Measurements from ENCODE around the gene CCDC85B.

Gene CCDC85B

DNA sequence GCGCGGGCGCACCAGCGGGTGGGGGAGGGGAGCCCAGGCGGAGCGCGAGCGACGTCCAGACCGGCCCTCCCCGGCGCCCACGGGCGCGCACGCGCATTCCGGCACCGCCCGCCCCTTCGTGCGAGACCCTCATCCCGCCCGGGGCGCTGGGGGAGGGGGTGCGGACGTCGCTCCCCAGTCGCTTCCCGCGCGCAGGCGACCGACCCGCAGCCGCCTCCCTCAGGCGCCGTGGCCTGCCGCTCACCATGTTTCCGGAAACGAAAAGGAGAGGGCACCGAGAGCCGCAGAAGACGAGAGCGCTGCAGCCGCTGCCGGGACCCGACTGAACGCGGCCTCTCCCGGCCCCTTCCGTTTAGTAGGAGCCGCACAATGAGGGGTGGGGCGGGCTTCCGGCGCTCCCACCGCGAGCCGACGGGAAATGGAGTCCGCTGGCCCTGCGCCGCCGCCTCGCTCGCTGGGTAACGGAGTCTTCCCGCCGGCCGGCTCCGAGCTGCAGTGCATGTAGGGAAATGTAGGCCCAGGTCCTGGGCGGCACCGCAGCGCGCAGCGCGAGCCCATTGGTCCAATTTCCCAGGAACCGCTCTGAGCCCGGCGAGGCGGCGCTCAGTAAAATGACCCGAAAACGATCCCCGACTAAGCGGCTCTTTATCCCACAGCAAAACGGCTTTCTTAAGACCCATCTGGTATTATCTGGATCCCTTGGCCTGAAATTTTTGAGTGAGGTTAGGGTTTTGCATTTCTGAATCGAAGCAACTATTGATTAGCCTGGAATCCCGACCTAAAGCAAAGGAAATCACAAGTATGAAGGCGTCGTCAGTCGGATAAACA, 32.4 kb upstream of the CCDC85B start, which contains the start of gene CFL1:
CFL1 (minus strand) TSS at position 328 of the 828 bp plus-strand sequence; CDS start at position 247, 81 bp downstream.
- peak; percentile 99 for DNase-seq

DNA sequence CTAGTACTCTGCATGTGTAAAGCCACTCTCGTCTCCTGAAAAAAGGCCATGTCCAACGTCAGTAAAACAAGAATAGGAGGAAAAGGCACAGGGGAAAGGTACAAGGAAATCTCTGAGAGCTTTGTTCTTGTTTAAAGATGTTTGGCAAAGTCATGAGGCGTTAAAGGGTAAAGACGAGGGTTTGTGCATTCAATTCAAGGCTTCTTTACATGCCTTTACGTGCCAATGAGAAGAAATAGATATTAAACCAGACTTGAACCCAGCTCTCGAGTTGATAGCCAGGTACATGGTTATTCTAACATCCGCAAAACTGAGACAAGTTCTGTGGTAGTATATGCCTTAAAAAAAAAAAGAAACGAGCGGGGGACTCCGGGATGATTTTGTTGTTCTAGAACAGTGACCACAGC, 31.8 kb upstream of the CCDC85B start:
- no peak for DNase-seq

DNA sequence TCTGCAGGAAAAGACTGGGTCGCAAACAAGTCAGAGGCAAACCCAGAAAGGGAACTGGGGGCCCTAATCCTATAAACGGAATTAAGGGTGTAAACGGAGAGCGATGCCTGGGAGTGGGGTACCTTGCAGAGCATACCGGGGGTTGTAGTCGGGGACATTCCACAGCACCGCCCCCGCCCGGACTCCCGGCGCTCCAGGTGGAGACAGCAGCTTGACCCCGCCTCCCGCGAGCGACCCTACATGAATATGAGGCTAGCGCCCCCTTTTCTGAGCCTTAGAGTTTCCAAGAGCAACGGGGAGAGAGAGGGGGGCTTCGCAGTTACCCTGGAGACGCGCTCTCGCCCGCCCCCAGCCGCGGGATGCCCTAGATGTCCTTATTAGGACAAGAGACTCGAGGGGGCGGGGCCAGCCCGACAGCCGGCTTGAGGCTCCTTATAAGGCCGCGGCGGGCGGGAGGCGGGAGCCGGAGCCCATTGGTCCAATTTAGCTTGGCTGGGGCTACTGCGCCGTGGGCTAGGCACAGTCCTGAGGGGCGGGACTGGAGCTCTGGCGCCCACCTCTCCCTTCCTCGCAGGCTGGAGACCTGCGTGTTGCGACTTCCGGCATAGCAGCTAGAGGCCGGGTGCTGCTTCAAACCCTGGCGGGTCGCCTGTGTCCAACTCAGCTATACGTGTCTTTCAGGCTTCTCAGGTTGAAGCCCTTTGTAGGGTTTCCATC, 31.2 kb upstream of the CCDC85B start:
- peak; percentile 100 for DNase-seq

DNA sequence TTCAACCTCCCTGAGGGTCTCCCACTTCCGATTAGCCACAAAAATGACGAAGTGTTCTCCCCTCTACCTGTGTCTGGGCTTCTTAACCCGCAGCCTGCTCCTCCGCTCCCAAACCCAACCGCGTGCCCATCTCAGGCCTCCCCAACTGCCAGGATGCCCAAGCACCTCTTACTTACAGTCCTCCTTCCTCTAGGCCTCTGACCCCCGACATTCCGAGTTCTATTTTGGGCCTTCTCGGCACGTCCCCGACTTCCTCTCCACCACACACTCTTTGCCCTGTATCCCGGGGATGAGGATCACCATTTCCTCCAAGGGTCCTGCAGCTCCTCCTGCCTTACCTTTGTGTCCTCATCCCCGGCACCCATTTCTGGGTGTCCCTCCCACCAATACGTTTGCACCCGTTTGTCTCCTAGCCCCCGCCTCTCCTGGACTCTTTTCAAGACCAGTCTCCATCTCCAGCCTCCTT, 30.6 kb upstream of the CCDC85B start:
- peak; percentile 56 for DNase-seq

DNA sequence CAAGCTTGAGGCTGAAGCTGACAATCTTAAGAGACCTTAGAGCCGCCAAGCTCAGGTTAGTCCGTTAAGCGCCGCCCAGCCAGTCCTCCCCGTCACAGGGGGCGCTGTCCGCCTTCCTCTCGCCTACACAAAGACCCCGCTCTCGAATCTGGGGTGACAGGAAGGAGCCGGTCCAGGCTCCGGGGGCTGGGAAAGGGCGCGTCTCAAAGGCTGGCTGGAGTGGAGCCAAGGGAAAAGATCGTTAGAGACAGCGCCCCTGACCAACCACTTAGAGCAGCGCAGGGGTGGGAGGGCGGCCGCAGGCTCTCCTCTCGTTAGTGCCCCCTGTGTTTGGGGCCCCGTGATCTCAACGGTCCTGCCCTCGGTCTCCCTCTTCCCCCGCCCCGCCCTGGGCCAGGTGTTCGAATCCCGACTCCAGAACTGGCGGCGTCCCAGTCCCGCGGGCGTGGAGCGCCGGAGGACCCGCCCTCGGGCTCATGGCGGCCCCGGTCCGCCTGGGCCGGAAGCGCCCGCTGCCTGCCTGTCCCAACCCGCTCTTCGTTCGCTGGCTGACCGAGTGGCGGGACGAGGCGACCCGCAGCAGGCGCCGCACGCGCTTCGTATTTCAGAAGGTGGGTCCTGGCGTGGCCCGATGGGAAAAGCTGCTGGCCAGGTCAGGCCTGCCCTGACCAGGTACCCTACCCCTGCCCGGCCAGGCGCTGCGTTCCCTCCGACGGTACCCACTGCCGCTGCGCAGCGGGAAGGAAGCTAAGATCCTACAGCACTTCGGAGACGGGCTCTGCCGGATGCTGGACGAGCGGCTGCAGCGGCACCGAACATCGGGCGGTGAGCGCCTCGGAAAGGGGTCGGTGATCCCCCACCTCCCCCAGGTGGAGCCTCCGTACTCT, 30.0 kb upstream of the CCDC85B start, which contains the start of gene MUS81:
MUS81 (plus strand) TSS at position 156 of the 887 bp plus-strand sequence; CDS start at position 477, 321 bp downstream.
- peak; percentile 97 for DNase-seq

DNA sequence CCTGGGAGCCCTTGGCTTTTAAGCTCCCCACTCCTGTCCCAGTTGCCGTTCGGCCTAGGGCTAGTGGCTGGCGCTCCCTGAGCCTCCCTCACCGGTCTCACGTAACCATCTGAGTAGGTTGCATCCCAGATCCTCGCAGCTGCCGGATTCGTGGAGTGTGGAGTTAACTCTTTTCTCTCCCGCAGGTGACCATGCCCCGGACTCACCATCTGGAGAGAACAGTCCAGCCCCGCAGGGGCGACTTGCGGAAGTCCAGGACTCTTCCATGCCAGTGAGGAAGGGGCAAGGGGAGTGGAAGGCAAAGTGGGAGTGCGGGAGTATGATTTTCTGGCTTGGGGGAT, 29.3 kb upstream of the CCDC85B start:
- DNase-seq, result no peak

DNA sequence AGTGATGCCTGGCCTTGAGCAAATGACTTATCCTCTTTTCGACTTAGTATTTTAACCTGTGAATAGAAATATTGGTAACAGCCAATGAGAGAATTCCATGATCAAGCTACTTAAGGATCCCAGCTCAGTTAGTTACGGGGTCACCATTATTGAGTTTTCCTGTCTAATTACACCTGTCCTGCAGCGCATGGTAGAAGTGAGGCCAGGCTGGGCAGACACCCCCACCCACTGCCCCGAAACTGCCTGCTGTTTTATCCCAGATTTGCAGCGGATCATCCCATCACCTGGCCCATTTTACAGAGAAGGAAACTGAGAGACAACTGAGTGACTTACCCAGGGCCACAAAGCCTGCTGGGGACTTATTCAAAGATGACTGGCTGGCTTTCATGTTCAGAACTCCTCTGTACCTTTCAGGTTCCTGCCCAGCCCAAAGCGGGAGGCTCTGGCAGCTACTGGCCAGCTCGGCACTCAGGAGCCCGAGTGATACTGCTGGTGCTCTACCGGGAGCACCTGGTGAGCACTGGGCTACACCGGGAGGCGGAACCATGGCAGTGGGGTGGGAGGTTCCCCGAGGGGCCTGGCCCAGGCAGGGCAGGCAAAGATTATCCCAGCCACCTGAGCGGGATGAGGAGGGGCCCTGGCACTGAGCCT, 28.8 kb upstream of the CCDC85B start:
- DNase-seq, result no peak

DNA sequence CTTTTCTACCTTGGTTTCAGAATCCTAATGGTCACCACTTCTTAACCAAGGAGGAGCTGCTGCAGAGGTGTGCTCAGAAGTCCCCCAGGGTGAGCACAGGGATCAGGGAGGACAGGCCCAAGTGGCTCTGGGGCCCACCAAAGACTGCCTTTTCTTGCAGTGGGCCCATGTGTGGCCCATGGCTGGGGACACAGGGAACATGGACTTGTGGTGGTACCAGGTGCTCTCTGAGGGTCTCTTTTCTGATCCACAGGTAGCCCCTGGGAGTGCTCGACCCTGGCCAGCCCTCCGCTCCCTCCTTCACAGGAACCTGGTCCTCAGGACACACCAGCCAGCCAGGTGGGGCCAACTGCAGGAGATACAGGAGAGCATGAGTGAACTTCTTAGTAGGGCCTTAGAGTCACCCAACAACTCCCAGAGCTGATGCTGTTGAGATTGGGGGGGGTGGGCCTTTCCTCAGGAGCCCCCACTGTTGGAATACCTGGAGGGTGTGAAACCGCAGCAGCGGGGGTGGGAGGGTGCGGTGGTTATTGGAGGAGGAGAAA, 28.2 kb upstream of the CCDC85B start:
- no peak for DNase-seq

DNA sequence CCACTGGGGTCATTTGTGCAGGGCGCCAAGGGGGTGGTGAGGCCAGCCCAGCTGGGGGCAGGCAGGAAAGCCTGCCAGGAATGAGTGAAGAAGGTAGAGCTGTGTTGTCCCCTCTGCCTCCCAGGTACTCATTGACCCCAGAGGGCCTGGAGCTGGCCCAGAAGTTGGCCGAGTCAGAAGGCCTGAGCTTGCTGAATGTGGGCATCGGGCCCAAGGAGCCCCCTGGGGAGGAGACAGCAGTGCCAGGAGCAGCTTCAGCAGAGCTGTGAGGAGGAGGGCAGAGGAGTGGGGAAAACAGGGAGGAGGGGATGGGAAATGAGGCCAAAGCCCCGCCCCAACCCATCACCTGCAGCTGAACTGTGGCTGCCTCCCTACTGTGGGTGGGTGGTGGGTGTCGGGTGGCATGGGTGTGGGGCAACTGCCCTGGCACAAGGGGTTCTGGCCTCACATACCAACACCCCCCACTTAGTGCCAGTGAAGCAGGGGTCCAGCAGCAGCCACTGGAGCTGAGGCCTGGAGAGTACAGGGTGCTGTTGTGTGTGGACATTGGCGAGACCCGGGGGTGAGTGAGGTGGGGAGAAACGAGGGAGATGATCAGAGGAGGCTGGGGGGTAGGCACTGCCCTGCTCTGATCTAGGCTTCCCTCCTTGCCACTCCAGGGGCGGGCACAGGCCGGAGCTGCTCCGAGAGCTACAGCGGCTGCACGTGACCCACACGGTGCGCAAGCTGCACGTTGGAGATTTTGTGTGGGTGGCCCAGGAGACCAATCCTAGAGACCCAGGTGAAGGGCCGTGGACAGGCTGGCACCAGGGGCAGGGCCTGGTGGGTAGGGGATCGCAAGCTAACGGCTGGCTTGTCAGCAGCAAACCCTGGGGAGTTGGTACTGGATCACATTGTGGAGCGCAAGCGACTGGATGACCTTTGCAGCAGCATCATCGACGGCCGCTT, 27.3 kb upstream of the CCDC85B start:
- DNase-seq, result no peak

DNA sequence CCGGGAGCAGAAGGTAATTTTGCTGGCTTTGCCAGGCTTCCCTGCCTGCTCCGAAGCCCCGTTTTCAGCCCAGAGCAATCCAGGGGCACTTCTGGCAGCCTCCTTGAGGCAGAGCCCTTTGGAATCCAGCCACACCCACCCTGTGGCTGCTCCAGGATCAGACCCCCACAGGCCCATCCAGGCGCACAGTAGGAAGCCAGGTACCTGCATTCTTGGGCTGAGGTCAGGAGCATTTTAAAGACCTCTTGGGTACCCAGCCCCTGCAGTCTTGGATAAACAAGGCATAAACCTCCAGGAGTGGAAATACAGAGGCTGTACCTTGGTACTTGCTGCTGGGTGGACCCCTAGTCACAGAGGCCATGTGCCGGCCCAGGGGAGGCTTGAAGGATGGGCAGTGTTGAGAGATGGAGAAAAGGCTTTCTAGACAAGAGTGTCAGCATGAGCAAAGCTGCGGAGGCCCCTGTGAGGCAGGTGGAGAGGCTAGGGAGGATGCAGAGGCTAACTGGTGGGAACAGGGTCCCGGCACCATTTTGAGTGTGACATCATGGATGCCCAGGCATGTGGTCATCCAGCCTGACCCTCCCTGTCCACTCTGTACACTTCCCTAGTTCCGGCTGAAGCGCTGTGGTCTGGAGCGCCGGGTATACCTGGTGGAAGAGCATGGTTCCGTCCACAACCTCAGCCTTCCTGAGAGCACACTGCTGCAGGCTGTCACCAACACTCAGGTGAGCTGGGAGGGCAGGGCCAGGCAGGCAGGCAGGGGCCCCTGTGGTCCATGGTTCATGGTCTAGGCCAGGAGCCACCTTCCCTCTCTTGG, 26.4 kb upstream of the CCDC85B start:
- DNase-seq, result no peak

DNA sequence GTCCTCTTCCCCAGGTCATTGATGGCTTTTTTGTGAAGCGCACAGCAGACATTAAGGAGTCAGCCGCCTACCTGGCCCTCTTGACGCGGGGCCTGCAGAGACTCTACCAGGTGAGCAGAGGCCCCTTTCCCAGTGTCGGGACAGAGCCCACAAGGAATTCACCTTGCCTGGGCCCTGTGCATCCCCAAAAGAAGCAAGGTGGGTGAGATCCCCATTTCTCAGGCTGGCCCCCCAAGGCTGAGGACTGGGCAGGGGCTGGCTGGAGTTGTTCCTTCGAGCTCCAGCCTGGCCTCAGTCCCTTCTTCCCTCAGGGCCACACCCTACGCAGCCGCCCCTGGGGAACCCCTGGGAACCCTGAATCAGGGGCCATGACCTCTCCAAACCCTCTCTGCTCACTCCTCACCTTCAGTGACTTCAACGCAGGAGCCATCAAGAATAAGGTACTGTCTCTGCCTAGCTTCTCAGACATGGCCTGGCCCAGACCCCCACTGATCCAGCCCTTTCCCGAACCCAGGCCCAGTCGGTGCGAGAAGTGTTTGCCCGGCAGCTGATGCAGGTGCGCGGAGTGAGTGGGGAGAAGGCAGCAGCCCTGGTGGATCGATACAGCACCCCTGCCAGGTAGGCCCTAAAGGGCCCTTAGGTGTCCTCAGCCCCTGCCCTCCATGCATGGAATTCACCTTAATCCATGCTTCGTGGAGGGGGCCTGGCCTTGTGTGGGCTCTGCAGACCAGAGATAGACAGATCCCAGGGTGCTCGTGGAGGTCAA, 25.6 kb upstream of the CCDC85B start:
- DNase-seq, result no peak

DNA sequence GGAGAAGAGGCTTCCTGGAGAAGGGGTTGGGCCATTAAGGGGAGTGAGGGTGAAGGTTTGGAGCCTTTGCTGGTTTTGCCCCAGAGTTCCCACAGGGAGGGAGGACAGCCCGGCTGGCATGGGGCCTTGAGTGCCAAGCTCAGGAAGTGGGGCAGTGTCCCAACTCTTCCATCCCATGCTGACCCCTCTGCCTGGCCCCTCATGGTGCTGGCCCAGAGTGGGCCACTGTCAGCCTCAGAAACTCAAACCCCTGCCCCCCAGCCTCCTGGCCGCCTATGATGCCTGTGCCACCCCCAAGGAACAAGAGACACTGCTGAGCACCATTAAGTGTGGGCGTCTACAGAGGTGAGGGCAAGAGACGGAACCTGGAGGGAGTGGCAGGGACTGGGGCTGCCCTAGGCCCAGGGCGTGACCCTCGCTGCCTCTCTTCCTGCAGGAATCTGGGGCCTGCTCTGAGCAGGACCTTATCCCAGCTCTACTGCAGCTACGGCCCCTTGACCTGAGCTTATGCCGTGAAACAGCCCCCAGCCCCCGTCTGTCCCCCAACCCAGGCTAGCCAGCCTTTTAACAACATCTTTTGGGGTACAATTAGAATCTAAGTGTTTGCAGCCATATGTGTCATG, 24.8 kb upstream of the CCDC85B start:
- no peak for DNase-seq

DNA sequence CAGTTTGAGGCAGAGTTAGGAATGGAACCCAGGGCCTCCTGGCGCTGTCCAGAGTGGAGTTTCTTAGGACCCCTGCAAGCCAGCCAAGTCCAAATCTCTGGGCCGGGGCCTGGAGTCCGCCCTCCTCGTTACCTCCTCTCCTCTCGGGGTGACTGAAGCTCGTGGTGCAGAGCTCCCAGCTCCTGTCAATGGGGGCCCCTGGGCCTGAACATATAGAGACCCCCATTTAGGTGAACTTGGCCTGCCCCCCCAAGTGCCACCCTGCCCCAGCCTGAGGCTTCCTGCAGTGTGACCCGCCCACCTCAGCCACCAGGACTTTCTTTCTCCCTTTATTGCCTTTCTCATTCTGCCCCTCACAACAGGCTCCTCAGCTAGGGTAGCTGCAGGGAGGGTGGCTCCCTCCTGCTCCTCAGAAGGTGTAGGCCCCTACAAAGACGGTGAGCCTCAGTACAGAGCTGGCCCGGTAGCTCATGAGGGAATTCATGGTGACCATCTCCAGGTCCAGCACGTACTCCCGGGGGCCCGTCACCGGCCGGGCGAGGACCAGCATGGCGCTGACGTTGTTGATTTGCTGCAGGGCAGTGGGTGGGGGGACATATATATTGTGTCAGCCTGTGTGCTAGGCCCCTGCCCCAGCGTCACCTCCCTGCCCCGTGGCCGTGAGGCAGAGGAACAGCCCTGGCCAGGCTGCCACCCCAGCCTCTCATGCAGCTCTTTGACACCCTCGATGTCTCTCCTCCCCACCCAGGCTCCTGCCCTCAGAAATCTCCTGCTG, 23.8 kb upstream of the CCDC85B start:
- DNase-seq, result no peak

DNA sequence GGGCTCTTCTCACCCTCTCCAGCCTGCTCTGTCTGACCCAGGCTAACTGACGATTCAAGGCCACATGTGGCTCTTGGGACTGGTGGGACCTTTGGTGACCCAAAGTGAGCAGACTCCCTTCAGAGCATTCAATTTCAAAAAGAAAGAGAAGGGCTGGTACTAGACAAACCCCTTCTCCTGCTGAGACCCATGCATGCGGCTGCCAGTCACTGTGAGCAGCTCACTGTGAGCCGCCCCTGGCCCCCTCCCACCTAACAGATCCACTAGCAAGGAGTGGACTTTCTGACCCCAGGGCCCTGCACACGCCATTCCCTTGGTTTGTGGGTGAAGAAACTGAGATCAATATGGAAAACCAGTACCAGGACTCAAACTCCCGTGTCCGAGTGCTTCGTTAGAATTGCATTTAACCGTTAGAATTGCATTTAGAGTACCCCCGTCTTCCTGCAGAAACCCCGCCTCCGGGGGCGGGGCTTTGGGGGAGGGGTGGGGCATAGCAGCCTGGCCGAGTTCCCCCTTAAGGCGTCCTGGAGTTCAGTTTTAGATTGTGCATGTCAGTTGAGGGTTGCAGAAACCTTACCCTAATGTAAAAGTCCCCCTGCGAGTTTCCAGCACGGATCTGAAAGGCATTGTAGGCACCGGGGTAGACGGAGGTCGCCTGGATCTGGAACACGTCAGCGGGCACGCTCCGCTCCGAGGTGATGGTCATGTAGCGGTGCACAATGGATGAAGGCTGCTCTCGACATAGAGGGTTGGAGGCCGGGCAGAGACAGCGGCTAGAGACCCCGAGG, 23.0 kb upstream of the CCDC85B start:
- no peak for DNase-seq

DNA sequence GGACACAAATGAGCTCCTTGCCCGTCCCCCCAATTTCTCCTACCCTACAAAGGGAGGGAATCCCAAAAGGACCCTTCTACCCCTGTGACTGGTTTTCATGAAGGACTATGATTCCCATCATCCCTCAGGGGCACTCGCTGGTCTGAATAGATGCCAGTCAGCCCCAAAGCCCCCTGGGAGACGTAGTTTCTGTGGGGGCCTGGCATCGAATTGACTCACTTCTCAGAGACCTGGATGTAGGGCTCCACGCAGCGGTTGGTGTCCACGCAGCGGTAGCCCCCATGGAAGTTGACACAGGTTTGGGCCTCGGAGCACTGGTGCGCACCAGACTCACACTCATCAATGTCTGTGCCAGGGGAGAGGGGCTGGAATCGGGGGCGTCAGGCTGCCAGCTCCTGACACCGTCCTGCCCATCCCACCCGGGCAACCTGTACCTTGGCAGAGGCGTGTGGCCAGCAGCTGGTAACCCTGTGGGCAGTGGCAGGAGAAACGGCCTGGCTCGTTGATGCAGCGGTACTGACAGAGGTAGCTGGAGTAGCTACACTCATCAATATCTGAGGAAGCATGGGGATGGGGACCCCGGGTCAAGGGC, 22.3 kb upstream of the CCDC85B start:
- no peak for DNase-seq

DNA sequence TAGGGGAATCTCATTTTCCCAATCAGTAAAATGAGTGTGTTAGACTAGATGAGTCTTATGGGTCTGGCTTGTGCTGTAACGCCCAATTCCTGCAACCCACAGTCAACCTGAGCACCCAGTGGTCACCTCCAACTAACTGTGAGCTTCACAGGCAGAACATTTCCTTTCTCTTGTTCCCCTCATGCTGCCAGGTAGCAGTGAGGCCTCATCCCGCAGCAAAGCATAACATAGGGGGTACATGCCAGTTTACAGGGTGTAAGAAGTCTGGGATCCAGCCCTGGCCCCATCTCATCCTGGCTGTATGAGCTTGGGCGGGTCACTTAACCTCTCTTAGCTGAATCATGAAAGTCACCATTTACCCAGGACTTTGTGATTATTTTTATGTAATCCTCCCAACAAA, 21.6 kb upstream of the CCDC85B start:
- DNase-seq, result no peak
